Measurements from ENCODE around the gene KCNA1. TPM values are rescaled to one million over a fixed set of nuclear protein-coding genes. Genes with fewer than 3 reads are reported as not detected.
A peak's percentile ranks its signal among the peaks of the same experiment; 100 is the strongest.

The KCNA1 gene
- total RNA-seq, 1 donor from 2014 or later: 0.27 TPM

GRCh38 chr12:4960547-4960946 lies 50.8 kb downstream of the KCNA1 start:
- TF ChIP-seq CTCF (IDR thresholded peaks at IDR 0.05; ENCODE audit: insufficient read depth, low read depth, low read length) (no peak), EZH2 (IDR thresholded peaks at IDR 0.05; ENCODE audit: insufficient read depth, low read length) (no peak)
- Histone ChIP-seq H3K9me3 (ENCODE audit: insufficient read depth, low read depth, low read length) (no peaks in the 10 kb centered on the region), H3K9ac (ENCODE audit: low read length) (no peak overlapping the region), H3K27ac (ENCODE audit: low read depth, low read length) (no peak overlapping the region), H2AFZ (ENCODE audit: low read depth, low read length) (peak overlapping the region; percentile 35), H3K27me3 (ENCODE audit: insufficient read depth, low read length) (peaks cover 2% of the 10 kb centered on the region), H3K79me2 (ENCODE audit: insufficient read depth, low read length) (no peaks in the 10 kb centered on the region), H3K4me3 (ENCODE audit: insufficient read depth, low read depth, low read length) (no peak overlapping the region), H3K4me2 (ENCODE audit: low read length) (no peak overlapping the region), H3K36me3 (ENCODE audit: insufficient read depth, low read length) (no peaks in the 10 kb centered on the region), H4K20me1 (ENCODE audit: insufficient read depth, low read length) (no peaks in the 10 kb centered on the region), H3K4me1 (ENCODE audit: insufficient read depth, low read length) (peaks cover 30% of the 10 kb centered on the region)
- H3K9me3 Mint-ChIP-seq (ENCODE audit: unreplicated experiment): peaks cover 8% of the 10 kb centered on the region
- peaks cover 36% of the 10 kb centered on the region for H3K4me1 Mint-ChIP-seq (ENCODE audit: low read depth, unreplicated experiment)
- no peak overlapping the region for H3K27ac Mint-ChIP-seq (ENCODE audit: unreplicated experiment)
- H3K4me3 Mint-ChIP-seq (ENCODE audit: unreplicated experiment): no peak overlapping the region
- DNase-seq (ENCODE audit: low read depth) (no peak), FAIRE-seq (no peak)
- H3K36me3 Mint-ChIP-seq (ENCODE audit: low read depth, unreplicated experiment): no peaks in the 10 kb centered on the region
- H3K27me3 Mint-ChIP-seq (ENCODE audit: low read depth, unreplicated experiment): peaks cover 19% of the 10 kb centered on the region

- Mint-ChIP-seq H3K4me1 (ENCODE audit: low read depth, unreplicated experiment) (peaks cover 28% of the 10 kb centered on the region), H3K36me3 (ENCODE audit: low read depth, unreplicated experiment) (no peaks in the 10 kb centered on the region), H3K27ac (ENCODE audit: unreplicated experiment) (no peak overlapping the region), H3K4me3 (ENCODE audit: unreplicated experiment) (no peak overlapping the region), H3K27me3 (ENCODE audit: low read depth, unreplicated experiment) (peaks cover 20% of the 10 kb centered on the region), H3K9me3 (ENCODE audit: unreplicated experiment) (peaks cover 8% of the 10 kb centered on the region)
- Histone ChIP-seq H4K20me1 (ENCODE audit: insufficient read depth, low read length) (no peaks in the 10 kb centered on the region), H3K4me1 (ENCODE audit: insufficient read depth, low read length) (peaks cover 22% of the 10 kb centered on the region), H3K9ac (ENCODE audit: low read length) (no peak overlapping the region), H3K27ac (ENCODE audit: low read depth, low read length) (no peak overlapping the region), H3K4me3 (ENCODE audit: insufficient read depth, low read depth, low read length) (no peak overlapping the region), H3K4me2 (ENCODE audit: low read length) (no peak overlapping the region), H3K36me3 (ENCODE audit: insufficient read depth, low read length) (no peaks in the 10 kb centered on the region), H2AFZ (ENCODE audit: low read depth, low read length) (no peak overlapping the region), H3K79me2 (ENCODE audit: insufficient read depth, low read length) (no peaks in the 10 kb centered on the region), H3K27me3 (ENCODE audit: insufficient read depth, low read length) (peaks cover 5% of the 10 kb centered on the region), H3K9me3 (ENCODE audit: insufficient read depth, low read depth, low read length) (no peaks in the 10 kb centered on the region)
- no peak for TF ChIP-seq EZH2 (IDR thresholded peaks at IDR 0.05; ENCODE audit: insufficient read depth, low read length)
- no peak for FAIRE-seq
- DNase-seq (ENCODE audit: low read depth): no peak
These were observed 51.6 kb downstream of the KCNA1 start for GRCh38 chr12:4961311-4961710.

- Mint-ChIP-seq H3K4me1 (ENCODE audit: low read depth, unreplicated experiment) (peaks cover 24% of the 10 kb centered on the region), H3K36me3 (ENCODE audit: low read depth, unreplicated experiment) (no peaks in the 10 kb centered on the region), H3K27me3 (ENCODE audit: low read depth, unreplicated experiment) (peaks cover 25% of the 10 kb centered on the region), H3K9me3 (ENCODE audit: unreplicated experiment) (peaks cover 6% of the 10 kb centered on the region), H3K27ac (ENCODE audit: unreplicated experiment) (peak overlapping the region; percentile 67), H3K4me3 (ENCODE audit: unreplicated experiment) (no peak overlapping the region)
- Histone ChIP-seq H3K4me2 (ENCODE audit: low read length) (no peak overlapping the region), H3K9me3 (ENCODE audit: insufficient read depth, low read depth, low read length) (no peaks in the 10 kb centered on the region), H3K79me2 (ENCODE audit: insufficient read depth, low read length) (no peaks in the 10 kb centered on the region), H3K4me1 (ENCODE audit: insufficient read depth, low read length) (peaks cover 20% of the 10 kb centered on the region), H2AFZ (ENCODE audit: low read depth, low read length) (no peak overlapping the region), H4K20me1 (ENCODE audit: insufficient read depth, low read length) (no peaks in the 10 kb centered on the region), H3K27ac (ENCODE audit: low read depth, low read length) (no peak overlapping the region), H3K4me3 (ENCODE audit: insufficient read depth, low read depth, low read length) (no peak overlapping the region), H3K36me3 (ENCODE audit: insufficient read depth, low read length) (no peaks in the 10 kb centered on the region), H3K27me3 (ENCODE audit: insufficient read depth, low read length) (peaks cover 10% of the 10 kb centered on the region), H3K9ac (ENCODE audit: low read length) (no peak overlapping the region)
- FAIRE-seq (no peak), DNase-seq (ENCODE audit: low read depth) (peak; percentile 39)
- TF ChIP-seq CTCF (IDR thresholded peaks at IDR 0.05; ENCODE audit: insufficient read depth, low read depth, low read length) (no peak), EZH2 (IDR thresholded peaks at IDR 0.05; ENCODE audit: insufficient read depth, low read length) (no peak)
These were observed 53.1 kb downstream of the KCNA1 start for GRCh38 chr12:4962539-4963486.

Other genes starting within 250 kb of the KCNA1 start
- gene GALNT8, start 189.5 kb upstream of the KCNA1 start, total RNA-seq: 6.4 and 6.8 TPM in 2 replicates
- 0.10 TPM in 1 of 2 replicates, not detected in the other for gene KCNA5, start 134.0 kb downstream of the KCNA1 start, total RNA-seq